ENCODE measurements around the gene INTS6.

The INTS6 gene

DNA sequence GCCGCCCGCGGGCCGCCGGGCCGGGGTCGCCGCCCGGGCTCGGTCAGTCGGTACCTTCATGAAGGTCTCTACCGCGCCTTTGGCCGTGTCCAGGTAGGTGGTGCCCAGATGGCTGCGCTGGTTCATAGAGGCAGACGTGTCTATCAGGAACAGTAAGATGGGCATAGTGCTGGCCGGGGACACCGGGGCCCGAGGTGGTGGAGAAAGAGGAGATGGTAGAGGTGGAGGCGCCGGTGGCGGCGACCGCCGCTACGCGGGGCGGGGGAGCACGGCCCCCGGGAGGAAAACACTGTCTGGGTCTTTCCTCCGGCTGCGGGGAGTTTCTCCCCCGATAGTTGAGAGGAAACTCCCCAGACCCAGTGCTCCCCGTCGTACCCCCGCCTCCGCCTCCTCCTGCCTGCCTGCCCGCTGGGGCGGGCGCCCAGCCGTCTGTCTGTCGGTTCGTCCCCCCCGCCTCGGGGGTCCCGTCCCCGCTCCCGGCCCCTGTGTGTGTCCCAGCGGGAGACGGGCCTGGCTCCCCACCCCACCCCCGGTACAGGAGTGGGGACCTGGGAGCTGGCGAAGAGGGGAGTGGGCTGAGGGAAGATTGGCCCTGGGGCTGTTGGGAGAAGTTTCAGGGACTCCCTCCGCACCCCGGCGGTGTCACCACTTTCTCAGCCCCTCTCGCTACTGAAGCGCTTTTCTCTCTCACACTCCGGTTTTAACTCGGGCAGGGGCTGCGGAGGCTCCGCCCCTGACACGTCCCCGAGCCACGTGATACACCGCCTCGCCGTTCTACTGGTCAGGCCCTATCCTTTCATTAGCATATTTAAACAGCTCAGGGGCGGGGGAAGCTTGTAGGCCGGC, at the start of gene INTS6:
Gene INTS6 (minus strand): TSS at position 676 of the 846 bp plus-strand sequence. CDS start 511 bp downstream, at position 165.
- DNase-seq, result peak; percentile 100

DNA sequence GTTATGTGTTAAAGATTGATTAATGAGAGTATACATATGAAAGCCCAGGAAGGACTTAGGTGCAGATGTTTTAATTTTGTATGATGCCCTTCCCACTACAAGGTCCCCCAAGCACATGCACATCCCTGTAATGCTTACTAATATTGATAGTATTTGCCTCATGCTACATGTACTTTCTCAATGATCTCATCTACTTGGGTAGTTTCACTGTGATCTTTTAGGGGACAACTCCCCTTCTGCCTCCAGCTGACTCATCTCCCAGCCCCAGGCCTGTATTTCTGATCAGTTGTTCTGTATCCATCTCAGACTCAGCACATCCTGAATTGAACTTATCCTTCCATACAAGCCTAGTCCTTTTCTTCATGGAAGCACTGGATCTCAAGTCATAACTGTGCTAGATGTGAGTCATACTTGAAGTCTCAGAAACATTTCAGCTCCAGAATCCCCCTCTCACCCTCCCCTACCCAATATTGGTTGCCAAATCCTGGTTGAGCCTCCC, 49.4 kb upstream of the INTS6 start:
- DNase-seq, result peak; percentile 73

GRCh38 chr13:51501592-51502152, 48.8 kb upstream of the INTS6 start:
- DNase-seq, result no peak

DNA sequence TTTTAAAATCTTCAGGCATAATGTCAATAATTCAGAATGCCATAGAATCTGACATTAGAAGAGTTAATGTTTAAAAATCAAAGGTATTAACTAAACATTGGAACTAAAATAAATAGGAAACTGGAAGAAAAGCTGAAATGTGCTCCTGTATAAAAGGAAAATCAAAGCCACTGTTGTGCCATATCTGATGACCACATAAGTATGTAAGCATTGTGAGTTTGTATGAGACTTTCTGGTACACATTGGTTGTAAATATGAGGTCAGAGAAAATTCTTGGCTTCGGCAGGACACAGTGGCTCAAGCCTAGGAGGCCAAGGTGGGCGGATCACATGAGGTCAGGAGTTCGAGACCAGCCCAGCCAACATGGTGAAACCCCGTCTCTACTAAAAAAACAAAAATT, 48.3 kb upstream of the INTS6 start:
- DNase-seq, result no peak

DNA sequence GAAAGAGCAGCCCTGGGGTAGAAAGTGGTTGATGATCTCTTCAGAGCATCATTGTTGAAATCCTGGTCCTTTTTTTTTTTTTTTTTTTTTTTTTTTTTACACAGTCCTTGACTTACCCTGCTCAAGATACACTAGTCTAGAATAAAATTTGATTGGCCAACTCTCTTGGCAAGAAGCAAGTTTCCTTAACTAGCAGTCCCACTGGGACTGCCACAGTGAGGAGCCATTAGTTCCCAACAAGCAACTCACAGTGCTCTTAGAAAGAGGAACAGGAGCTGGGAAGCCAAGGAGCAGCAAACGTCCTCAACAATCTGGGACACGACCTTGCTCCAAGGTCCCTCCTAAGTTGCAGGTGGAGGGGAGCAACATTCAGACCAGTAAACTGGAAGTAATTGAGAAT, 47.9 kb upstream of the INTS6 start:
- DNase-seq, result no peak

DNA sequence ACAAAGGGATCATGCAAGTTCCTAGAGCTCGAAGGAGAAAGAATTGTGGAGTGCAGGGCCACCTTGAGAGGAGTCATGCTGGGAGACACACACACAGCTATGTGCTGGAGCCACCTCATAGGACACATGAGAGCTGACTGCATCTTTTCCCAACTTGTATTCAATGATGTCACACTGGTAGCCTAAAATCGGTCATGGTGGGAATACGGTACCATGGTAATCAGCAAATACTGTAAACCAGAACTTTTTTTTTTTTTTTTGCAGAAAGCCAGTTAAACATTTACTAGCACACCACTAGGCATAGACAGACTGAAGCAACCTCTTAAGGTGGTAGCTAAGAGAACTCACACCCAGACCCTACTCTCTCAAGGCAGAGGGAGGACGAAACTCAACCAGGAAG, 47.0 kb upstream of the INTS6 start:
- no peak for DNase-seq

GRCh38 chr13:51495316-51495715, 42.5 kb upstream of the INTS6 start:
- no peak for DNase-seq

- no peak for DNase-seq
Observed at GRCh38 chr13:51494156-51494555, 41.3 kb upstream of the INTS6 start.

- DNase-seq, result no peak
Observed at GRCh38 chr13:51488212-51488611, 35.4 kb upstream of the INTS6 start.

DNA sequence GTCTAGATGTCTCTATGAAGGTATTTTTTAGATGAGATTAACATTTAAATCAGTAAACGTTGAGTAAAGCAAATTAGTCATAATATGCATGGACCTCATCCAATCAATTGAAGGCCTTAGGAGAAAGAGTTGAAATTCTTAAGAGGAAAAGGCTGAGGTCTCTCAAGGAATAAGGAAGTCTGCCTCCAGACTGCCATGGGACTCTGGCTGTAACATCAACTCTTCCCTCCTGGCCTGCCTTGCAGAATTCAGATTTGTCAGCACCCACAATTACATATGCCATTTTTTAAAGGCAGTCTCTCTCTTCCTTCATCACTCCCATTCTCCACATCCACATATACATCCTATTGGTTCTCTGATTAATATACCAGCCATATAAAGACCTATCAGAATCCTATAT, 28.8 kb upstream of the INTS6 start:
- DNase-seq, result no peak

GRCh38 chr13:51479199-51479523, 26.3 kb upstream of the INTS6 start:
- no peak for DNase-seq

DNA sequence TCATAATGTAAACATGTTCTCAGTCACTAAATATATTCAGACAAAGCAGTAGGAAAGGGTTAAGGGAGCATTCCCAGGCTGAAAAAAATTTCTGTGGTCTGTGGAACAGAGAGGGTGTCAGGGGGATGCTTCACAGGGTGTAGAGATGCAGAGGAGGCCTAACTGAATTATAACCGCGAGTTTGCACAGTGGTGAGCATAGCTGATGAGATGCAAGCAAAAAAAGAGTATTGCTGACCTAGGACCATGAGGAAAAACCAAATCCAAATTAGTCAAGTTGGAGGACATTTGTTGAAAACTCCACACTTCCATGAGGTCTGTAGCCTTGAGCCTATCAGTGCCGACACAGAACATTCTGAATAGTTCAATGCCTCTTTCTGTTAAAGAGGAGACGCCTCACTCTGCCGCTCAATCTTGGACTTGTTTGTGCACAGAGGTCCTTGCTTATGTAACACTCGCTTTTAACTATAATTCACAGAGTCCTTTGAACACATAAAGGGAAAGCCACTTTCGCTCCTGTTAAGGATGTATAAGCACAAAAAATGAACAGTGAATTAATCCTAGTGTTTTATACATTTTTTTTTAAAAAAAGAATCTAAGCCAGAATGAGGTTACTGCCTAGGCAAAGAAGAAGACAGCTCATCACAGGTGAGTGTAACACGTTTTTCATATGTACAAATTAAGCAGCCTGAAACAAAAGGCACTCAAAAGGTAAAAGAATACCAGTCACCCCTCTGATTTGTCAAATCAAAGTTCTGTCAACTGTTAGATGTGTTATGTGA, 25.8 kb upstream of the INTS6 start:
- DNase-seq, result no peak

DNA sequence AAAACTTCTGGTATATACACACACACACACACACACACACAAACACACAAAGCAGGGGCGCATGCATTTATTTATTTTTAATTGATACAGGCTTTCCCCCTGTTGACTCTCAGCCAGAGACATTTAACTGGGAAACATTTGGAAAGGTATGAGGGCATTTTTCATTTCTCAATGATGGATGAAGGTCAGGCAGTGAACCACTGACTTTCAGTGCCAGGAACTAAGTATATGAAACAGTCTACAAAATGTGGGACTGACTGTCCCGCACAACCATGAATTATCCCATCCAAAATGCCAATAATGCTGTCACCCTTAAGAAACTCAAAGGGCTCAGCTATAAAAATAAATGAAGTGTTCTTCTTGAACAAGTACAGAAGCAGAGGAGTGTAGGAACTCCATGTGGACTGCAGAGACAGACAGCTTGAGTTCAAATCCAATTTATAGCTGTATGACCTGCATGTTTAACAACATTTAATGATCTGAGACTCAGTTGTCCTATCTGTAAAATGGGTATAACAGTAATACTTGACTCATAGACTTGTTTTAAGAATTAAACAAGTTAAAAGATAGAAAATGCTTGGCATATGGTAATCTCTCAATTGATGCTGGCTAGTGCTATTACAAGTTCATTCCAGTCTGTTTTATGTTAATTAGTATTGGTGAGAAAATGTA, 25.0 kb upstream of the INTS6 start:
- no peak for DNase-seq

DNA sequence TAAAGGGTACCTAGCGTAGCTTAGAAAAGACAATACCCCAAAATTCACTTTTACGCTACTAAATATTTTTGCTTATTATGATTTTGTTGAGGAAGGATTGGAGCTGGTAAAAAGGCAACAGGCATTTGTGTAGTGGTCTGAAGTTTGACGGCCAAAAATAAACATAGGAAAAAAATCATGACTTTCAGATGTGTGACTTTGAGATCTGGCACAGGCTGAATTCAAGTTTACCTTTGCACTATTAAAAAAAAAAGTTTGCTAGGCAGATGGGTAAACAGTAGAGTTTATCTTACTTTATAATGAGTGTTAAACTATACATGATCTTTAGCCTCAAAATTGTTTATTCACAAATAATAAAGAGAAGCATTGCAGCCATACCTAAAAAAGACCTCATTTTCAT, 24.3 kb upstream of the INTS6 start:
- no peak for DNase-seq

DNA sequence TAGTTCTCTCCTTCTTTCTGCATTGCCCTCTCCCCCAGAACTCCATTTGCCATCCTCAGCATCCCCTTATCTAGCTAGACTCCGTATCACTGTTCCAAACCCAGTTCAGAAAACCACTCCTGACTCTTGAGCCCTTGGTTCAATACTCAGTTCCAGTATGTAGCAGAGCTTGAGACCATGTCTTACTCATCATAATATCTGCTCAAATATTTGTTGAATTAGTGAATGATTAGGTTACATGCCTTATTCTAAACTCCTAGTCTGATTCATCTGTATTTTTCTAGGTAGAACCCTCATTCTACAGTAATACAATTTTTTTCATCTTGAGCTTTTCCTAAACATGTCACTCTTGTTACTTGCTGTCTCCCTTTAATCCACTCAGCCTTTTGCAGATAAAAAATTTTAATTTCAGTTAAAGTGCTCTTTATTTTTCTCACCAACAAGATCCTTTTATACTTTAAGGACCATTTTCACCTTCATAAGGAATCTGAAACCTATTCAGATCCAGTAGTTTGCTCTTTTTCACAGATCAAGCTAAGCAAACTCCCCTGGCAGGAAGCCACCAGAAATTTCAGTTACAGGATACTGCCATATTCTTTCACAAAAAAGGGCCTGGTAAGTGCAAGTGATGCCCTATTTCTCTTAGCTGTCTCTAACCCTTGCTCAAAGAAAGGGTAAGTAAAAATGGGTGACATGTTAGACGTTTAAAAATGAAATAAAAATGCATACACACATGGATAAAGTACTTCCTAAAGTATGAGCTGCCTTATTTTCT, 23.1 kb upstream of the INTS6 start:
- DNase-seq, result no peak

DNA sequence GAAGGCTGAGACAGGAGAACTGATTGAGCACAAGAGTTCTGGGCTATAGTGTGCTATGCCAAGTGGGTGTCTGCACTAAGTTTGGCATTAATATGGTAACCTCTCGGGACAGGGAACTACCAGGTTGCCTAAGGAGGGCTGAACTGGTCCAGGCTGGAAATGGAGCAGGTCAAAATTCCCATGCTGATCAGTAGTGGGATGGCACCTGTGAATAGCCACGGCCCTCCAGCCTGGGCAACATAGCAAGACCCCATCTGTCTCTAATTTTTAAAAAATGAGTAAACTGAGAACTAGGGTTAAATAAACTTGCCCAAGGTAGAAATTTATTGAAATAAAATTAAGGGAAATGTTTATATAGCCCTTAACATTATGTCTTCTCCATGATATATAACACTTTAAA, 17.0 kb upstream of the INTS6 start:
- DNase-seq, result no peak

DNA sequence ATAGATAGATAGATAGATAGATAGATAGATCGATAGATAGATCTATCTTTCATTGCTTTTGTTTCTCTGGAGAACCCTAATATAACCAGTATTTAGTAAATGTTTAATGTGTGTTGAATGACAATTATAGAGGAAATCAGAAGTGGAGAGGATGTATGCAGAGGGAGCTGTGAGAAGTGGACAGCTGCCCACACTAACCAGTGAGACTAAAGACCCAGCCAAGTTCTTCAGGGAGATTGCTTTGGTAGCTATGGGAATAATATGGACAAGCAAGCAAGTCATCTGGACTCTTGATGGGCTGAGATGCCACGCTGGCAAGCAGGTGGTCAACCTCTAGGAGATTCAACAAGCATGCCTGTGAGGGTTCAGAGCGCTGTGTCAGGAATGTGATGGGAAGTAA, 14.9 kb upstream of the INTS6 start:
- DNase-seq, result no peak

DNA sequence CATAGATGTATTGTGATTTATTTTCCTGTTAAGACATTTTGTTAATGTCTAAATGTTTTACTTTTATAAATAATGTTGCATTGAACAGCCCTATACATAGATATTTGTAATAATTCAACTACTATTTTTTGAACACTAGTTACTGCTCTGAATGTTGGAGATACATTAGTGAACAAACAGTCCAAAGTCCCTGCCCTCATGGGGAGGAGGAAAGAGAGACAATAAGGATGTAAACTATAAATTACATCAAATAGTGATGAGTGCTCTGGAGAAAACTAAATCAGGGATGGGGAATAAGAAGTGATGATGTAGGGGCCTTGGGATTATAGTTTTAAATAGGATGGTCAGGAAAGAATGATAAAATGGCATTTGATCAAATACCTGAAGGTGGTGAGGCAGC, 12.3 kb upstream of the INTS6 start:
- no peak for DNase-seq

DNA sequence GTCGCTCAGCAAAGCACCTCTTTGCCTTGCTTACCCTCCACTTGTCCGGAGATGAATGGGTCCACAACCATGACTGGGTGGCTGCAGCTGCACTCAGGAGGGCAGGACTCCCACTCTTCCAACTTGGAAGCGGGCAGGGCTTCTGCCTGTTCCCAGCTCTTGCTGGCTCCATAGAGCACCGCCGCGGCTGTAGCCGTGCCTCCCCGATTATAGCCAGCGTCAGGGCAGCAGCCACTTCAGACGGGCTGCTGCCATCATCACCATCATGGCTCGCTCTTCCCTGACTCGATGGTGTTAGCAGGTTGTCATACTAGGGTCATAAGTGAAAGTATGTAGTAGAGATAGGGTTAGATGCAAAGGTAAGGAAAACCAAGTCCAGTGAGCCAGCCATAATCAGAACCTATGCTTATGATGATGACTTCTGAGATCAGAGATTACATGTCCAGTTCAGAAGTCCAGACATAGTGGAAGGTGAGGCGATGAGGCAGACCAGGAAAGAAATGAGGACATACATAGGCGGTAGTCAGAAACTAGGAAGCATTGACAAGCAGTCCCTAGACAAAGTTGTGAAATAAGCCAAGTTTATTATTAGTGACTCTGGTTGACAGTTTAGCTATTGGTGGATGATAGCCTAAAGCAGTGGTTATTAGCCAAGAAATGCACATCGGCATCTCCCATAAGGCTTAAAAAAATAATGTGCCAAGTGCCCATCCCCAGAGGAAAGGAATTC, 4.4 kb upstream of the INTS6 start:
- no peak for DNase-seq

DNA sequence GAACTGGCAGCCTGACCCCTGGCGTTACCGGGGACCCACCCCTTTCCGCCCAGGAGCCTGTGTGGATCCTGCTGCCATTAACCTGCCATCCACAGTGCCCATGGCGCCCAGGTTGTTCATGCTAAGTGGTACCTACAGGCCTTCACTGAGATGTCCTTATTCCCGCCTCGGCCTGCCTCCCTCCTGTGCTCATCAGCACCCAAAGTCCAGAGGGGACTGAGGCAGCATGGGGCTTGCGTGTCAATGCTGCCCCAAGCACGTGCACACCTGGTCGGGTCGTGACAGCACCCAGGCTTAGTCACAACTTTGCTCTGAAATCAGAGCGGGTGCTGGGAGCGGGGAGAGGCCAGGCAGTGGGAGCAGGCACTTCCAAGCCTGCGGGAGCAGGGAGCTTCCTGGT, 3.7 kb upstream of the INTS6 start:
- DNase-seq, result no peak

DNA sequence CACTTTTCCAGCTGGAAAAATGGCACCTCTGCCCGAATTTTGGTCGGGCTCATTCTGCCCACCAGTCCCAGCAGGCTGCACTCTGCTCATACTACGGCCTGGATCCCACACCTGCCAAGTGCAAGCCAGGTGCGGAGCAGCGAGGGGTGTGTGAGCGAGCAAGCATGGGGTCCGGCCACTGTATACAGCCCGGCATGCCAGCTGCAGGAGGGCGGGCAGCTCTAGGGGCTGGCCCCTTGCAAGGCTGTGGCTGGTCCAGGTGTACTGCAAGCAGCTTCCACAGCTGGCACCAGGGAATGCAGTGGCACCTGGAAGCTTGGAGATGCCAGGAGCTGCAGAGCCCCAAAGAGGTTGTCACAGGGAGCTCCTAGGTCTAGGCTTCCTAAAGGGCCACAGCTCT, 2.7 kb upstream of the INTS6 start:
- no peak for DNase-seq

All from activated CD4-positive, alpha-beta T cell treated with anti-CD3 and anti-CD28 coated beads, Interleukin-2, Interleukin-6, amounts not matched to agents 100 ng/mL and 50 ng/mL, durations not matched to agents 16 hours and 8 hours (primary cell).